CD1c-positive myeloid dendritic cell (primary cell): ENCODE measurements around the gene SAMD11.
A peak's percentile ranks its signal among the peaks of the same experiment; 100 is the strongest.

Experiments
- DNase-seq: peaks from one replicate; pipeline ENCODE4 v3.0.0-alpha.2; 2016; ENCODE audit errors: extremely low spot score

The SAMD11 gene

GRCh38 chr1:962381-963300 is 38.9 kb downstream of the SAMD11 start:
- no peak for DNase-seq

DNA sequence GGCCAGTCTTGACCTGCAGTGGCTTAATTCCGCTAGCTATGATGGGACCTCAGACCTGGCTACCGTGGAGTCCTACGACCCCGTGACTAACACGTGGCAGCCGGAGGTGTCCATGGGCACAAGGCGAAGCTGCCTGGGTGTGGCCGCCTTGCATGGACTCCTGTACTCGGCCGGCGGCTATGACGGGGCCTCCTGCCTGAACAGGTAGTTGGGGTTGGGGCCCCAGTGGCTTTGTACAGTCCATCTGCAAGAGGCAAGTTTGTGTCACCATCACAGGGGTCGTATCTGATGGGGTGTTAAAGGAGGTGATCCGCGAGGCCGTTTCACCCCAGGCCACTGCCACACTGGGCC is 39.6 kb downstream of the SAMD11 start:
- no peak for DNase-seq

DNA sequence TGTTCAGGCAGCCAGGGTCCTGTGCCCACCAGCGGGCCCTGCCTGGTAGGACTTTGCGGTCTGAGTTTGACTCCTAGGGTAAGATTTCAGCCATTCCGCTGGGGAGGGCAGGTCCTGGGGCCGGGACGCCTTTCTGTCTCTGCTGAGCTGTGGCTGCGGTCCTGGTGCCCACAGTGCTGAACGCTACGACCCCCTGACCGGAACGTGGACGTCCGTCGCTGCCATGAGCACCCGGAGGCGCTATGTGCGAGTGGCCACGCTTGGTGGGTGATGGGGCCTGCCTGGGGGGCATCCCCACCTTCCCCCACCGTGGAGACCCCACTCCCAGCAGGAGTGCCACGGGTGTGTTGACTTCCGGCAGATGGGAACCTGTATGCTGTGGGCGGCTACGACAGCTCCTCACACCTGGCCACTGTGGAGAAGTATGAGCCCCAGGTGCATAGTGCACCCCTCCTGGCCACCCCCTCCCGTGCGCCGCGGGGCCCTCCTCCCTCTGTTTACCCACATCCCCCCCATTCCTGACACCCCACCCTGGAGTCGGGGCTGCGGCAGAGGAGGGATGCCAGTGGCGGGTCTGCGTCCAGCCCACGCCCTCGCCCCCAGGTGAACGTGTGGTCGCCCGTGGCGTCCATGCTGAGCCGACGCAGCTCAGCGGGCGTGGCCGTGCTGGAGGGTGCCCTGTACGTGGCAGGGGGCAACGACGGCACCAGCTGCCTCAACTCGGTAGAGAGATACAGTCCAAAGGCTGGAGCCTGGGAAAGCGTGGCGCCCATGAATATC is 40.2 kb downstream of the SAMD11 start:
- no peak for DNase-seq

DNA sequence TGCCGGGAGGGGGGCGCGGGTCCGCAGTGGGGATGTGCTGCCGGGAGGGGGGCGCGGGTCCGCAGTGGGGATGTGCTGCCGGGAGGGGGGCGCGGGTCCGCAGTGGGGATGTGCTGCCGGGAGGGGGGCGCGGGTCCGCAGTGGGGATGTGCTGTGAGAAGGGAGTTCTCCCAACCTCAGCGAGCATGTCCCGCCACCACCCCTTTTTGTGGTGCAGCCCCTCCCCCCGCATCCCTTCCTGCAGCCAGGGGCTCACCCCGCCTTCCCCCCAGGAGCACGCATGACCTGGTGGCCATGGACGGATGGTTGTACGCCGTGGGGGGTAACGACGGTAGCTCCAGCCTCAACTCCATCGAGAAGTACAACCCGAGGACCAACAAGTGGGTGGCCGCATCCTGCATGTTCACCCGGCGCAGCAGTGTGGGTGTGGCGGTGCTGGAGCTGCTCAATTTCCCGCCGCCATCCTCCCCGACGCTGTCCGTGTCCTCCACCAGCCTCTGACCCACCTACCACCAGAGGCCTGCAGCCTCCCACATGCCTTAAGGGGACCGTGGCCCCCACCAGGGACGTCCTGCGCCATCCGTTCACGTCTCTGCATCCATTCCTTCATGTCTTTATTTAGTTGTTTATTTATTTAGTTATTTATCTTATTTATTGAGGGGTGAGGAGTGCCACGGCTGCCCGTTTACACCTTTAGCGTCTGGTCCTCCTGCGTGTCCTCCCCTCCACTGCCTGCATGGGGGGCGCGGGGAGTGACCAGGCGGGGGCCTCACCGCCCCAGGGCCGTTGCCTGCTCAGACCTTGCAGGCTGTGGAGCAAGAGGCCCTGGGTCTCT is 41.2 kb downstream of the SAMD11 start:
- DNase-seq: no peak

DNA sequence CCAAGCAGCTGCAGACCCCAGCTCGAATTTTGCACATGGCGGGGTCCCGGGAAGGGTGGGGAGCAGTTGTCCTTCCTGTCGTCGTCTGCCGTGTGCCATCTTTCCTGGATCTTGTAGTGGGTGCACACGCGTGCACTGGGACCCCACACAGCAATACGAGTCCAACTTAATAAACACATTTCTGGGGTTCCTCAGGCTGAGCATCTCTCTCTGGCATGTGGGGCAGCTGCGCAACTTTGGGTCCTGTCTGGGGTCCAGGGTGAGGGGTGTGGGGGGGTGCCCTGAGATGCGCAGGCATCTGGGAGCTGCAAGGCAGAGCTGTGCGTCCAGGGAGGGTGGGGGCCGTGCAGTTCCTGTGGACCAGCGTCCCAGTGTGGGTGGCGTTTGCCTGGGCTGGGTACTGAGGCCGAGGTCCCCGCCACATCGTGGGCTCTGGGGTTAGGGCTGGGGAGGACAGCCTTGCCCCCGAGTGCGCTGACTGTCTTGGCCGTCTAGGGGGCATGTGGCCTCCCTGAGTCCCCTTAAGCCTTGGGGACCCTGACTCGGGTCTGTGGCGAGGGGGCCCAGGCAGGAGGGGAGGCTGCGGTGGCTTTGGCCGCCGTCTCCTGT is 41.9 kb downstream of the SAMD11 start:
- DNase-seq: no peak

DNA sequence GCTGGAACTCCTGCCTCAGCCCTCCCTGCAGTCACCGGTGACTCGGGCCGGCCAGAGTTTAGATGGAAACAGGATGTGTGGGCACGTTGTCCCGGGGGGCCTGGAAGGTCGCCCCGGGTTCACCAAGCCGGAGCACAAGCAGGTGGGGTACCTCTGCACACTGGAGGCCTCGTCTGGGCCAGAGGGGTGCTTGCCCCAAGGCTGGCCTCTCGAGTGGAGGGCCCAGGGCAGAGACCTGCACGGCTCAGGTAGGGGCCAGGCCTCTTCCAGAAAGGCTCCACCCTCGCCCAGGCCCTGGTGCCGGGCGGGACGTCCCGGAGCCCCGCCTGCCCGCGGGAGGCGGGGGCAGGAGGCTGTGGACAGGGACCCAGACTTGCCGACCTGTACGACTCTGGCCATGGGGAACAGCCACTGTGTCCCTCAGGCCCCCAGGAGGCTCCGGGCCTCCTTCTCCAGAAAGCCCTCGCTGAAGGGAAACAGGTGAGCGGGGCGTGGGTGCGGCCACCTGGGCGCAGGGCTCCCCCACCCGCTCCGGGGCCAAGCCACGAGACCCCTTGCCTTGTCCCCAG is 42.5 kb downstream of the SAMD11 start, which contains the start of gene PLEKHN1:
TSS of gene PLEKHN1 (plus strand) at position 348 of the 569 bp plus-strand sequence. CDS start at position 398, 50 bp downstream.
- peak; percentile 39 for DNase-seq

GRCh38 chr1:966704-967300 is 43.1 kb downstream of the SAMD11 start:
- peak; percentile 70 for DNase-seq

DNA sequence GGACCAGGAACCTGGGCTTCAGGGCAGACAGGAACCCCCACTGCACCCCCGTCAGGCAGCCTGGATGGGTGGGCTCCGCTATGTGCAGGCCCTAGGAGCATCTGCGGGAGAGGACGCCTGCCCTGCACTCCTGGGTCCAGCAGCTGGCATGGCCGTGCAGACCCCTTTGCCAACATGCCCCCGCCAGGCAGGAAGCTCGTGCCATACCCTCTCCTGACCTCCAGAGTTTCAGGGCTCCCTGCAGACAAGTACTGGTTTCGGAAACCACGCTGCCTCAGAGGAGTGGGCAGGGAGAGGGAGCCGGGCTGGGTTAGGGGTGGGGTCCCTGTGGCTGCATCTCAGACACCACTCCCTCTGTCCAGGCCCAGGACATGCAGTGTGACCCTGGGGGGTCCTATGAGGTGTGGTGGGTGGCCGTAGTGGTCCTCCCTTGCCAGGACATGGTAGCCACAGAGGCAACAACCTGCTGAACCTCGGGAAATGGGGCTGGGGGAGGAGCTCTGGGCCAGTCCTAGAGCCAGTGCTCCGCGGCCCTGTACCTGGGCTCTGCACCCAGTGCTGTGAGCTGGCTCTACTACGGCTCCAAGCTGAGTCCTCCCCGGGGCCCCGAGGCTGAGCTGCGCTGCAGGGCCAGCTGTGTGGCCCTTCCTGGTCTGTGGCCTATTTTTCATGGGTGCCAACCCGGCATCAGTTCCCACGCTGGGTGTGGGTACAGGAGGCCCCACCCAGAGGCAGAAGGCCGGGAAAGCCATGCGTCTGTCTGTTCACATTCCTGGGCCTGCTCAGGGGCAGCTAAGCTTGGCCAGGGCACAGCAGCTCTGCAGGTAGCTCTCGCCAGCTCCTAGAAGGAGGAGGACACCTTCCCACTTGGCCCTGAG is 44.0 kb downstream of the SAMD11 start:
- DNase-seq: no peak

DNA sequence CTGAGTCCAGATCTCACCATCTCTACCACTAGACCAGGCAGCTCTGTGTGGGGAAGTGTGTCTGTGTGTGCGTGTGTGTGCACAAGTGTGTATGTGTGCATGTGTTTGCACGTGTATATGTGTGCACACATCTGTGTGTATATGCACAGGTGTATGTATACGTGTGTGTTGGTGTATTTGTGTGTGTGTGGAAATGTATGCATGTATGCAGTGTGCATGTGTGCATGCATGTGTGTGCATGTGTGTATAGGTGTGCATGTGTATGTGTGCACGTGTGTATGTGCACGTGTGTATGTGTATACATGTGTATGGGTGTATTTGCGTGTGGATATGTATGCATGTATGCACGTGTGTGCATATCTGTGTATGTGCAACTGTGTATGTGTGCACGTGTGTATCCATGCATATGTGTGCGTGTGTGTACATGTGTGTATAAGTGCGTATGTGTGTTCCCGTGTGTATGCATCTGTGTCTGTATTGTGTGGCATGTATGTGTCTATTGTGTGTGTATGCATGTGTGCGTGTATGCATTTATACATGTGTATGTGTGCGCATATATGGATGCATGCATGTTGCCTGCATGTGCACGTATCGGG is 45.6 kb downstream of the SAMD11 start:
- DNase-seq: no peak

- DNase-seq: no peak
Measured at GRCh38 chr1:970242-970972, 46.7 kb downstream of the SAMD11 start.

- no peak for DNase-seq
Measured at GRCh38 chr1:970973-971730, 47.4 kb downstream of the SAMD11 start.

GRCh38 chr1:971751-972506 is 48.2 kb downstream of the SAMD11 start:
- no peak for DNase-seq

DNA sequence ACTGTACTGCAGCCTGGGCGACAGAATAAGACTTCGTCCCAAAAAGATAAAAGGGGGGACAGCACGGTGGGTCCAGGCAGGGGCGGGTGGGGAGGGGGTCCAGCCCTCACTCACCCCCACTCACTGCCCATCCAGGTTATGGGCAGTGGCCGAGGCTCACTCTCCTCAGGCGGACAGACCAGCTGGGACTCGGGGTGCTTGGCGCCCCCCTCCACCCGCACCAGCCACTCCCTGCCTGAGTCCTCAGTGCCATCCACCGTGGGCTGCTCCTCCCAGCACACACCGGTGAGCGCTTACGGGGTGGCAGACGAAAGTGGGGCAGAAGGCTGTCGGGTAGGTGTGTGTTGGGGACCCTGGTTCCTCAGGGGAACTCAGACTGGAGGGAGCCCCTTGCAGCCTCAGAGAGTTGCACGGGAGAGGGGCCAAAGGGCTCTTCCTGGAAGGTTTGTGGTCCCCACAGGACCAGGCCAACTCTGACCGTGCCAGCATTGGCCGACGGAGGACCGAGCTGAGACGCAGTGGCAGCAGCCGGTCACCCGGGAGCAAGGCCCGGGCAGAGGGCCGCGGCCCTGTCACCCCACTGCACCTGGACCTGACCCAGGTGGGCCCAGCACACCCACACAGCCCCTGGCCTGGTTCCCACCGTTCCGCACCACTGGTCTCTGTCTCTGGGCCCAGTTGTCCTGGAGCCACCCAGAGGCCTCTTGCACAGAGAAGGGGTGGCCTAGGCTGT is 49.2 kb downstream of the SAMD11 start:
- no peak for DNase-seq

DNA sequence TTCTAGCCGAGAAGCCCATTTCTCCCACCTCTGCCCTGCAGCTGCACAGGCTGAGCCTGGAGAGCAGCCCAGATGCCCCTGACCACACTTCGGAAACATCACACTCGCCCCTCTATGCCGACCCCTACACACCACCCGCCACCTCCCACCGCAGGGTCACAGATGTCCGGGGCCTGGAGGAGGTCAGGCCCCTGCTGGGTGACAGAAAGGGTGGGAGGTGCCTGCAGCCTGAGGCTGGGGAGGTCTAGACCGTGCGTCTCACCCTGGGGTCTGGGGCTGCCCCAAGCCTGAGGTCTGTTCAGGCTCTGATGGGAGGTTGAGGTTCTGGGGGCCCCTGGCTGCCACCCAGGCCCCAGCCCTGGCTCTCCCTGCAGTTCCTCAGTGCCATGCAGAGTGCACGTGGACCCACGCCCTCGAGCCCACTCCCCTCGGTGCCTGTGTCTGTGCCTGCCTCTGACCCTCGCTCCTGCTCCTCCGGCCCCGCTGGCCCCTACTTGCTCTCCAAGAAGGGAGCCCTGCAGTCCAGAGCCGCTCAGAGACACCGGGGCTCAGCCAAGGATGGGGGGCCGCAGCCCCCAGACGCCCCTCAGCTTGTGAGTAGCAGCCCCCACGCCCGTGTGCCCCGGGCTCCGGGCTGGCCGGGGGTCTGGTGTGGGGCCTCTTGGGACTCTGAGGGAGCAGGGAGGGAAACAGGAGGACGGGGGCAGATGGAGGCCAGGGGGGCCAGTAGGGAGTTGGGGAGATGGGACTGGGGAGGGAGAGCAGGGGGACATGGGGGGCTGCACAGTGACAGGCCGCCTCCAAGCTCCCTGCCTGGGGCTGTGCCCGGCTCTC is 50.0 kb downstream of the SAMD11 start:
- no peak for DNase-seq

GRCh38 chr1:974293-974640 is 50.5 kb downstream of the SAMD11 start:
- DNase-seq: no peak
